ENCODE data around the gene RNF157. TPM values are rescaled to one million over a fixed set of nuclear protein-coding genes. Genes with fewer than 3 reads are reported as not detected.
A peak's percentile ranks its signal among the peaks of the same experiment; 100 is the strongest.
"Not testable (repeated sequence)": the region's sequence is repeated elsewhere in the genome, so short reads cannot be mapped to it uniquely, and the experiment has no call there.

Gene RNF157
- total RNA-seq, 2 donors from 2014 or later: 91.9 to 100 TPM

- Mint-ChIP-seq H3K4me1 (ENCODE audit: low read depth) (peaks cover 81% of the 10 kb centered on the region), H3K36me3 (ENCODE audit: insufficient read depth in 2 of 2) (peaks cover 3 to 7% of the 10 kb centered on the region in 2 donors), H3K27ac (no peak overlapping the region), H3K4me3 (peak overlapping the region; percentile 25 to 81), H3K27me3 (ENCODE audit: low read depth) (no peaks in the 10 kb centered on the region), H3K9me3 (no peaks in the 10 kb centered on the region)
- DNase-seq: no peak
- ATAC-seq (replicated peaks in 1 of 2): no peak
These were observed 3.8 kb upstream of the RNF157 start for GRCh38 chr17:76243826-76244679.

- peak overlapping the region; percentile 94 to 96 for H3K4me3 Mint-ChIP-seq
- peak overlapping the region; percentile 87 for H3K27ac Mint-ChIP-seq
- peaks cover 7% of the 10 kb centered on the region in 2 donors for H3K36me3 Mint-ChIP-seq (ENCODE audit: insufficient read depth in 2 of 2)
- H3K4me1 Mint-ChIP-seq (ENCODE audit: low read depth): peaks cover 78% of the 10 kb centered on the region
- H3K9me3 Mint-ChIP-seq: no peaks in the 10 kb centered on the region
- ATAC-seq (replicated peaks in 1 of 2) (no peak), DNase-seq (no peak)
- H3K27me3 Mint-ChIP-seq (ENCODE audit: low read depth): no peaks in the 10 kb centered on the region
These were observed 1.5 kb upstream of the RNF157 start for GRCh38 chr17:76241691-76242255.

GRCh38 chr17:76241204-76241538 is 878 bp upstream of the RNF157 start:
- Mint-ChIP-seq H3K27me3 (ENCODE audit: low read depth) (no peaks in the 10 kb centered on the region), H3K36me3 (ENCODE audit: insufficient read depth in 2 of 2) (peaks cover 7% of the 10 kb centered on the region in 2 donors), H3K27ac (peak overlapping the region; percentile 87), H3K9me3 (no peaks in the 10 kb centered on the region), H3K4me3 (peak overlapping the region; percentile 94 to 96), H3K4me1 (ENCODE audit: low read depth) (peaks cover 72% of the 10 kb centered on the region)
- no peak for ATAC-seq (replicated peaks in 1 of 2)
- no peak for DNase-seq

- Mint-ChIP-seq H3K4me1 (ENCODE audit: low read depth) (peaks cover 66% of the 10 kb centered on the region), H3K4me3 (peak overlapping the region; percentile 66 to 91), H3K36me3 (ENCODE audit: insufficient read depth in 2 of 2) (peaks cover 7% of the 10 kb centered on the region in 2 donors), H3K27me3 (ENCODE audit: low read depth) (no peaks in the 10 kb centered on the region), H3K9me3 (no peaks in the 10 kb centered on the region), H3K27ac (peak overlapping the region; percentile 89)
- DNase-seq (no peak), ATAC-seq (replicated peaks in 1 of 2) (peak; percentile 10 to 17)
These were observed 587 bp downstream of the RNF157 start for GRCh38 chr17:76239538-76240274.

GRCh38 chr17:76238847-76239537 is 1.3 kb downstream of the RNF157 start:
- H3K4me3 Mint-ChIP-seq: peak overlapping the region; percentile 66 to 91
- no peaks in the 10 kb centered on the region for H3K9me3 Mint-ChIP-seq
- DNase-seq (no peak), ATAC-seq (replicated peaks in 1 of 2) (no peak)
- H3K27ac Mint-ChIP-seq: peak overlapping the region; percentile 89
- H3K4me1 Mint-ChIP-seq (ENCODE audit: low read depth): peaks cover 66% of the 10 kb centered on the region
- peaks cover 7% of the 10 kb centered on the region in 2 donors for H3K36me3 Mint-ChIP-seq (ENCODE audit: insufficient read depth in 2 of 2)
- H3K27me3 Mint-ChIP-seq (ENCODE audit: low read depth): no peaks in the 10 kb centered on the region

- H3K27ac Mint-ChIP-seq: no peak overlapping the region
These were observed 2.4 kb downstream of the RNF157 start for GRCh38 chr17:76237859-76238313.

GRCh38 chr17:76236603-76237002 is 3.7 kb downstream of the RNF157 start:
- H3K9me3 Mint-ChIP-seq: no peaks in the 10 kb centered on the region
- no peak overlapping the region for H3K4me3 Mint-ChIP-seq
- no peak for DNase-seq
- peaks cover 7% of the 10 kb centered on the region in 2 donors for H3K36me3 Mint-ChIP-seq (ENCODE audit: insufficient read depth in 2 of 2)
- peaks cover 61% of the 10 kb centered on the region for H3K4me1 Mint-ChIP-seq (ENCODE audit: low read depth)
- ATAC-seq (replicated peaks in 1 of 2): no peak
- no peaks in the 10 kb centered on the region for H3K27me3 Mint-ChIP-seq (ENCODE audit: low read depth)
- no peak overlapping the region for H3K27ac Mint-ChIP-seq

More at GRCh38 chr17:76237859-76238313, 2.4 kb downstream of the RNF157 start:
- DNase-seq: no peak
- Mint-ChIP-seq H3K4me1 (ENCODE audit: low read depth) (peaks cover 63% of the 10 kb centered on the region), H3K36me3 (ENCODE audit: insufficient read depth in 2 of 2) (peaks cover 7% of the 10 kb centered on the region in 2 donors), H3K9me3 (no peaks in the 10 kb centered on the region), H3K4me3 (peak overlapping the region; percentile 66 to 91), H3K27me3 (ENCODE audit: low read depth) (no peaks in the 10 kb centered on the region)
- ATAC-seq (replicated peaks in 1 of 2): no peak

GRCh38 chr17:76235883-76236282 is 4.4 kb downstream of the RNF157 start:
- ATAC-seq (replicated peaks in 1 of 2): no peak
- Mint-ChIP-seq H3K9me3 (no peaks in the 10 kb centered on the region), H3K27me3 (ENCODE audit: low read depth) (no peaks in the 10 kb centered on the region), H3K36me3 (ENCODE audit: insufficient read depth in 2 of 2) (peaks cover 3 to 5% of the 10 kb centered on the region in 2 donors), H3K27ac (no peak overlapping the region), H3K4me3 (no peak overlapping the region), H3K4me1 (ENCODE audit: low read depth) (peaks cover 56% of the 10 kb centered on the region)
- no peak for DNase-seq

GRCh38 chr17:76234354-76234679 is 6.0 kb downstream of the RNF157 start:
- Mint-ChIP-seq H3K4me1 (ENCODE audit: low read depth) (peaks cover 60% of the 10 kb centered on the region), H3K4me3 (peak overlapping the region; percentile 19 to 63), H3K36me3 (ENCODE audit: insufficient read depth in 2 of 2) (peaks cover 2 to 4% of the 10 kb centered on the region in 2 donors), H3K9me3 (no peaks in the 10 kb centered on the region), H3K27ac (peak overlapping the region; percentile 90), H3K27me3 (ENCODE audit: low read depth) (no peaks in the 10 kb centered on the region)
- ATAC-seq (replicated peaks in 1 of 2): peak in 1 of 2 donors; percentile 41
- DNase-seq: no peak

GRCh38 chr17:76233588-76234353 is 6.5 kb downstream of the RNF157 start:
- H3K27ac Mint-ChIP-seq: peak overlapping the region; percentile 90
- H3K4me3 Mint-ChIP-seq: peak overlapping the region in 1 of 2 donors; percentile 63
- no peaks in the 10 kb centered on the region for H3K9me3 Mint-ChIP-seq
- ATAC-seq (replicated peaks in 1 of 2) (no peak), DNase-seq (no peak)
- H3K27me3 Mint-ChIP-seq (ENCODE audit: low read depth): no peaks in the 10 kb centered on the region
- H3K4me1 Mint-ChIP-seq (ENCODE audit: low read depth): peaks cover 58% of the 10 kb centered on the region
- H3K36me3 Mint-ChIP-seq (ENCODE audit: insufficient read depth in 2 of 2): peaks cover 2 to 5% of the 10 kb centered on the region in 2 donors

- Mint-ChIP-seq H3K4me1 (ENCODE audit: low read depth) (peaks cover 56% of the 10 kb centered on the region), H3K4me3 (no peak overlapping the region), H3K9me3 (no peaks in the 10 kb centered on the region), H3K27ac (no peak overlapping the region), H3K36me3 (ENCODE audit: insufficient read depth in 2 of 2) (peaks cover 8 to 9% of the 10 kb centered on the region in 2 donors), H3K27me3 (ENCODE audit: low read depth) (no peaks in the 10 kb centered on the region)
- no peak for DNase-seq
- no peak for ATAC-seq (replicated peaks in 1 of 2)
These were observed 8.0 kb downstream of the RNF157 start for GRCh38 chr17:76232342-76232741.

GRCh38 chr17:76226749-76227148 is 13.5 kb downstream of the RNF157 start:
- Mint-ChIP-seq H3K4me1 (ENCODE audit: low read depth) (peaks cover 33% of the 10 kb centered on the region), H3K36me3 (ENCODE audit: insufficient read depth in 2 of 2) (peaks cover 10 to 12% of the 10 kb centered on the region in 2 donors)
- not testable (repeated sequence) for H3K4me3 Mint-ChIP-seq; ATAC-seq (replicated peaks in 1 of 2); H3K9me3 Mint-ChIP-seq; H3K27me3 Mint-ChIP-seq (ENCODE audit: low read depth); H3K27ac Mint-ChIP-seq; DNase-seq
